Calu3 (cell line): Measurements from ENCODE around the gene NMT2. TPM values are rescaled to one million over a fixed set of nuclear protein-coding genes. Genes with fewer than 3 reads are reported as not detected.
A peak's percentile ranks its signal among the peaks of the same experiment; 100 is the strongest.

ENCODE experiments used
- BruUV-seq: library from RNA; stranded (reverse); fragments of 400-500 nt; replicated peaks from 2 replicates; lab custom pipeline; 2021; lab: Mats Ljungman, UMichigan
- CTCF ChIA-PET: fragments of 300-600 bp; sonication (Branson Sonifier 250); formaldehyde crosslinking; loops from one replicate; lab custom pipeline; 2022; ENCODE audit warnings: antibody characterized with exemption; lab: Charles Lee
- DNase-seq: peaks from one replicate; pipeline ENCODE4 v3.0.0; 2022
- H3K27ac Mint-ChIP-seq: one replicate; pipeline ENCODE4 v1.8.0; 2022; ENCODE audit warnings: mixed read lengths; ENCODE audit not compliant: unreplicated experiment
- H3K27me3 Mint-ChIP-seq: one replicate; pipeline ENCODE4 v1.8.0; 2022; ENCODE audit warnings: mixed read lengths; ENCODE audit not compliant: unreplicated experiment
- H3K36me3 Mint-ChIP-seq: one replicate; pipeline ENCODE4 v1.8.0; 2022; ENCODE audit warnings: mild to moderate bottlenecking, moderate library complexity, mixed read lengths; ENCODE audit not compliant: insufficient read depth, unreplicated experiment
- H3K4me1 Mint-ChIP-seq: one replicate; pipeline ENCODE4 v1.8.0; 2022; ENCODE audit warnings: mild to moderate bottlenecking, low read depth, mixed read lengths; ENCODE audit not compliant: unreplicated experiment
- H3K4me3 Mint-ChIP-seq: one replicate; pipeline ENCODE4 v1.8.0; 2022; ENCODE audit warnings: mild to moderate bottlenecking, low read depth, moderate library complexity, mixed read lengths; ENCODE audit not compliant: unreplicated experiment
- H3K9me3 Mint-ChIP-seq: one replicate; pipeline ENCODE4 v1.8.0; 2022; ENCODE audit warnings: low read depth, mixed read lengths; ENCODE audit not compliant: unreplicated experiment
- intact Hi-C: fragments of 100-400 bp; cut with micrococcal nuclease; formaldehyde crosslinking; loops from one replicate; pipeline ENCODE4 v1.10.0; 2022; ENCODE audit not compliant: unreplicated experiment
- total RNA-seq: library from RNA; stranded (reverse); gene quantifications from 2 replicates; pipeline ENCODE4 v1.2.3, GENCODE V29; 2022
- TF ChIP-seq, protein P1 (sequence below): fragments of 200-600 bp; IDR thresholded peaks from one replicate; pipeline ENCODE4 v1.8.0; 2022; ENCODE audit warnings: antibody characterized with exemption; ENCODE audit not compliant: unreplicated experiment

The NMT2 gene
- total RNA-seq, 1 experiment from 2014 or later: 8.6 TPM

DNA sequence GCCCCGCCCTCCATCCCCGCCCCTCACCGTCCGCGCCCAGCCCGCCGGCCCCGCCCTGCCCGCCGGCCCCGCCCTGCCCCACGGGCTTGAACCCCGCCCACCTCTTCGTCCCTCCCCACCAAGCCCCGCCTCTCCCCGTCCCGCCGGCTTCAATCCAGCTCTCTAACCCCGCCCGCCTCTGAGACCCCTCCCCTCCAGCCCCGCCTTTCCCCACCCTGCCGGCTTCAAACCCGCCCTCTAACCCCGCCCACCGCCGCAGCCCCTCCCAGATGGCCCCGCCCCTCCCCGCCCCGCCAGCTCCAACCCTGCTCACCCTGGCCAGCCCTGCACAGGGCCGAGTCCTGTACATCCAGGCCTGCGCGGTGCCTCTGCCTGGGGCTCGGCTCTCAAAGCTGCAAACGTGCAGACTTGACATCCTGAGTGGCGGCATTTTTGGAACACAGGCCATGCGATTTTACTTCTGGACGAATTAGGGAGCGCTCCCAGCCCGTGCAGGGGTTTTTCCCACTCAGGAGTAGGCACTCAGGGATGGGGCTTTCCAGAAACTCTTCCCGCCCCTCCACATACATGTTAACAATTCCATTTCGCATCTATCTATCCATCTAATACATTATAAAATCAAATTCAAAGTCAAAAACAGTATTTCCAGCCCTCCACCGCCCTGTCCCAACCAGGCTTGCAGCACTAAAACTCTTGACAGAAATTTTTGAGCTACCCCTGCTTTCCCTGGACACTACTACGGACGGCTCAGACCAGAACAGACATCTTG is 477 bp upstream of the NMT2 start:
- H3K27me3 Mint-ChIP-seq: no peaks in the 10 kb centered on the region
- DNase-seq: peak; percentile 95
- peaks cover 36% of the 10 kb centered on the region for H3K4me1 Mint-ChIP-seq
- peaks cover 15% of the 10 kb centered on the region for H3K36me3 Mint-ChIP-seq
- CTCF ChIA-PET: interaction anchor here (0.5 to 1.1 kb wide), 7 partner anchors 9 to 1819 kb away, joined by 3 to 6 read pairs (median 5); no protein-coding TSS in a partner anchor
- peak overlapping the region; percentile 99 for H3K4me3 Mint-ChIP-seq
- intact Hi-C loops: no loop called here
- no TSS peak for BruUV-seq
- peak overlapping the region; percentile 69 for H3K27ac Mint-ChIP-seq
- TF ChIP-seq, protein P1, sequence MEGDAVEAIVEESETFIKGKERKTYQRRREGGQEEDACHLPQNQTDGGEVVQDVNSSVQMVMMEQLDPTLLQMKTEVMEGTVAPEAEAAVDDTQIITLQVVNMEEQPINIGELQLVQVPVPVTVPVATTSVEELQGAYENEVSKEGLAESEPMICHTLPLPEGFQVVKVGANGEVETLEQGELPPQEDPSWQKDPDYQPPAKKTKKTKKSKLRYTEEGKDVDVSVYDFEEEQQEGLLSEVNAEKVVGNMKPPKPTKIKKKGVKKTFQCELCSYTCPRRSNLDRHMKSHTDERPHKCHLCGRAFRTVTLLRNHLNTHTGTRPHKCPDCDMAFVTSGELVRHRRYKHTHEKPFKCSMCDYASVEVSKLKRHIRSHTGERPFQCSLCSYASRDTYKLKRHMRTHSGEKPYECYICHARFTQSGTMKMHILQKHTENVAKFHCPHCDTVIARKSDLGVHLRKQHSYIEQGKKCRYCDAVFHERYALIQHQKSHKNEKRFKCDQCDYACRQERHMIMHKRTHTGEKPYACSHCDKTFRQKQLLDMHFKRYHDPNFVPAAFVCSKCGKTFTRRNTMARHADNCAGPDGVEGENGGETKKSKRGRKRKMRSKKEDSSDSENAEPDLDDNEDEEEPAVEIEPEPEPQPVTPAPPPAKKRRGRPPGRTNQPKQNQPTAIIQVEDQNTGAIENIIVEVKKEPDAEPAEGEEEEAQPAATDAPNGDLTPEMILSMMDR: no peak
- H3K9me3 Mint-ChIP-seq: no peaks in the 10 kb centered on the region

DNA sequence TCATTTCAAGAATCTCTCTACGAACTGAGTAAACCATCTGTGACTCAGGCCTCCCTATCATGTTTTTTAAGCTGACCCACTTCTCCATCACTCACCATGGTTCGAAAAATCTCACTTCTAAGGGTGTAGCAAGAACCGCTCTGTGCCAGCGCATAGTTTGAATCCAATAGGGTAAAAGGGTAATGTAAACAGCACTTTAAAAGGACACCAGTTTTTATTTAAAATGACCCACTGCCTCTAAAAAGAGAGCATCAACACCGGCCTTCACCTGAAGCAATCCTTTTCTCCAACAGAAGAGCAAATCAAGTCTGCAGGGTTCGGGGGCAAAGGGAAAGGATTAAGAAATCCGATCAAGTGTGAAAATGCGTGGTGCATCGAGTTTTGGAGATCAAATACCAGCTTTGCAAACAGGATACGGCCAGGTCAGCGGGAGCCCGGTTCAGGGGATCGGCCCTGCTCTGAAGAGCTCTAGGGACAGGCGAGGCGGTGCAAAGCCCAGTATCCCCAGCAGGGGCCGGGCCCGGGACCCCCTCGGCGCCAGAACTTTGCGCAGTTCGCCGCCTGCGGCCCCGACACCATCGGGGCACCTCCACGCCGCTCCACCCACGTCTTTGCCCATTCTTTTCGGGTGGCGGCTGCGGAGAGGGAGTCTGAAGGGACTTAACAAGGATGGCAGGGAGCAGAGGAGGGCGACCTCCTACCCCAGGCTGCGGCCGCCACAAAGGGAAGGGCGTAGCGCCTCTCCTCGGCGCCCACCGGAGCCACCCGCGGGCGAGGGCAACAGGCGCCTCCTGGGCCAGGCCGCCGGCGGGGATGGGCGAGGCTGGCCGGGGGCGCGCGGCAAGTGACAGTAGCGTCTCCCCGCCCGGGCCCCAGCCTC is 842 bp downstream of the NMT2 start:
- BruUV-seq: no TSS peak

DNA sequence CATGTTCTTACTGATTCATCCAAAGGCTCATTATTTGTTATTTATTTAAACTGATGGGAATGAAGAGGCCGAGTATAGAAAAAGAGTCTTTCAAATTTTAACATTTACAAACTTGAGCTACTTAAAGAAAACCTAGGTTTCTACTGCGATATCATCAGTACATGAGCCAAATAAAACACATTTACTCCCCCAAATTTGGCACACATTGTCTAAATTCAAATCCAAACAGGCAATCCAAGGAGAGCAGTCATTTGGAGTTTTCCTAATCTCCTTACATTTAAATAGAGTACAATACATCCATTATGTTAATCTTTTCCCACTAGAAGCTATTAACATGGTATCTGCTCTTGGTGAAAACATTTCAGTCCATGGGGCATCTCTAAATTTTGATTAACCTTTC is 2.2 kb downstream of the NMT2 start:
- peak overlapping the region; percentile 99 for H3K4me3 Mint-ChIP-seq
- CTCF ChIA-PET: interaction anchor here (0.6 to 1.2 kb wide), 2 partner anchors 10 to 60 kb away, joined by 4 to 7 read pairs; no protein-coding TSS in a partner anchor
- no peak for DNase-seq
- H3K27me3 Mint-ChIP-seq: no peaks in the 10 kb centered on the region
- intact Hi-C loops: no loop called here
- peaks cover 15% of the 10 kb centered on the region for H3K36me3 Mint-ChIP-seq
- H3K4me1 Mint-ChIP-seq: peaks cover 35% of the 10 kb centered on the region
- no peaks in the 10 kb centered on the region for H3K9me3 Mint-ChIP-seq
- BruUV-seq: no TSS peak
- H3K27ac Mint-ChIP-seq: no peak overlapping the region
- TF ChIP-seq, protein P1: no peak

More for the DNA sequence above, 842 bp downstream of the NMT2 start:
- CTCF ChIA-PET: interaction anchor here (1.1 to 1.3 kb wide), 3 partner anchors 13 to 214 kb away, joined by 3 to 5 read pairs (median 4); partner anchors contain the start of gene DCLRE1C
- peaks cover 35% of the 10 kb centered on the region for H3K4me1 Mint-ChIP-seq
- TF ChIP-seq, protein P1: peak; percentile 54
- no peaks in the 10 kb centered on the region for H3K27me3 Mint-ChIP-seq
- H3K36me3 Mint-ChIP-seq: peaks cover 15% of the 10 kb centered on the region
- peak overlapping the region; percentile 99 for H3K4me3 Mint-ChIP-seq
- peak; percentile 71 for DNase-seq
- intact Hi-C loops: no loop called here
- no peaks in the 10 kb centered on the region for H3K9me3 Mint-ChIP-seq
- peak overlapping the region; percentile 69 for H3K27ac Mint-ChIP-seq

DNA sequence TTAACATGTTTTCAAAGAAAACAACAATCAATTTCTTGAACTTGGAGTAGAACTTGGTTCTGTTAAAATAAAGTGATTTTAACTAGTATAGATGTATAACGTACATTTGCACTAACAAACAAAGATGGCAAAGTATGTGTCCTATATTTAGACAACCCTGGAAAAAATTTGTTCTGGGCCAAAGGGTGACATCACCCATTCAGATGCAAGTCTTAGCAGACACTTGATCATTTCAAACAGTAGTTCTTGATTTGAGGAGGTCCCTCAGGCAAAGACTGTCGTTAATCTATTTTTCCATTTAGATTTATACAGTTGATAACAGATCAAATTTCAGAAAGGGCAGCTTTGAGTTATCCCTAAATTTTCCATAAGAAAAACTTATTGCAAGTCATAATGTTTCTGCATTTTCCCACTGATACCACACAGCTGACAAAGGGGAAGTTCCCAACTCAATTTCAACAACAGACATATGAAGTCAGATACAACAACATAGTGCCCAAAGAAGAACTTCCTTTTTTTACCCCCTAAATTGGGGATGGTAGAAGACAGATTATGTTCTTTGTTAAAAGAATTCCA is 5.2 kb downstream of the NMT2 start:
- Mint-ChIP-seq H3K4me3 (no peak overlapping the region), H3K9me3 (no peaks in the 10 kb centered on the region), H3K36me3 (peaks cover 11% of the 10 kb centered on the region), H3K4me1 (peaks cover 11% of the 10 kb centered on the region), H3K27me3 (no peaks in the 10 kb centered on the region), H3K27ac (no peak overlapping the region)
- intact Hi-C loops: no loop called here
- no TSS peak for BruUV-seq
- TF ChIP-seq, protein P1: no peak
- CTCF ChIA-PET: no interaction called here
- DNase-seq: no peak
